ENCODE measurements around the gene APOL5. TPM values are rescaled to one million over a fixed set of nuclear protein-coding genes. Genes with fewer than 3 reads are reported as not detected.

APOL5 gene
- total and polyA plus RNA-seq, 10 of the 15 experiments (the other 5 are each of a cell fraction or from before 2014, with no cell fraction given) = not detected

DNA sequence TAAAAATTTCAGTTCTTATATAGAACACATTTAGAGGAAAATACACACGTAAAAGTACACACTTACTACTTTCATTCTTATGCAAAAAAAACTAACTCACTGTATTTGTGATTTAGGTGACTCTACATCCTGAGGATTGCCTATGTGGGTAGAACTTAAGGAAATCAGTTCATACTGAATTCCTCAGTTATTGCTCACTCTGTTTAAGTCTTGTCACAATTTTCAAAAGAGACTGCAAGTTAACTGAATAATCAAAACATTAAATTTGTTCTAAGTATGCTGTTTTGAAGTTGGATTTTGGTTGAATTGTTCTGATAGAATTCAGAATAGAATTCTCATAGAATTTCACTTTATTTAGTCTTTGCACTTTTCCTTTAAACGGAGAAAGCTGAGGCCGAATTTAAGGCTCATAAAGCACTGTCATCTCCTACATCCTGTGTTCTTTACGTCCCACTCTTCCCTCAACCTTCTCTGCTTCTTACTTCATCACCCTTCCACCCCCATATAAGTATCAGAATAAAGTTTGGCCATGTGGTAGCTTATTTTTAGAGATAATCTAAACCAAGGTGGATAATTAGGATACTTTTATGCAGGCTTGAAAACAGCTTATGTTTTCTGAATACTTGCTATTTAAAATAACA, 59.8 kb downstream of the APOL5 start:
- Histone ChIP-seq H3K4me2 (ENCODE audit: control insufficient read depth, insufficient read depth) (no peak overlapping the region), H3K9ac (ENCODE audit: control insufficient read depth, insufficient read depth, low read length) (no peak overlapping the region), H3K4me3 (no peak overlapping the region), H2AFZ (ENCODE audit: control insufficient read depth, low read depth, low read length) (no peak overlapping the region), H3K79me2 (ENCODE audit: control insufficient read depth, insufficient read depth, low read length) (no peaks in the 10 kb centered on the region), H3K9me3 (replicated peaks; ENCODE audit: control insufficient read depth, insufficient read depth, low read length) (no peaks in the 10 kb centered on the region), H3K27ac (ENCODE audit: control insufficient read depth, insufficient read depth) (no peak overlapping the region), H3K27me3 (replicated peaks in 1 of 2; ENCODE audit: control insufficient read depth in 2 of 2, insufficient read depth in 2 of 2, low read length in 1 of 2) (peaks cover 0 to 4% of the 10 kb centered on the region in 2 experiments; a peak in 1 of 4 replicates), H3K36me3 (ENCODE audit: control insufficient read depth in 2 of 2, insufficient read depth in 2 of 2, low read length in 1 of 2) (no peaks in the 10 kb centered on the region), H4K20me1 (ENCODE audit: control insufficient read depth, insufficient read depth) (no peaks in the 10 kb centered on the region), H3K4me1 (ENCODE audit: control insufficient read depth, insufficient read depth, low read length) (no peaks in the 10 kb centered on the region)
- ChIA-PET CTCF (no interaction called here), SMC1A (ENCODE audit: uncharacterized antibody, unreplicated experiment) (no interaction called here), RAD21 (ENCODE audit: unreplicated experiment) (interaction anchor here (0.7 kb wide), 1 partner anchor 63 kb away, joined by 3 read pairs; no protein-coding TSS in a partner anchor), POLR2A (no interaction called here)
- BruUV-seq (replicated peaks) = no TSS peak
- no peak for DNase-seq (ENCODE audit: low read depth, low spot score)
- intact Hi-C loops (cut with micrococcal nuclease; ENCODE audit: unreplicated experiment) (no loop called here), in situ Hi-C loops (cut with MboI) (no loop called here)
- TF ChIP-seq RBBP5 (conservative IDR thresholded peaks at IDR 0.05) (no peak), STAT3 (IDR thresholded peaks at IDR 0.05; ENCODE audit: low read depth, low read length) (no peak), FOS (IDR thresholded peaks at IDR 0.05; ENCODE audit: borderline replicate concordance, extremely low read depth, insufficient read length) (no peak), NR2C2 (IDR thresholded peaks at IDR 0.05; ENCODE audit: borderline replicate concordance, control insufficient read depth, insufficient read length, low read depth) (no peak), ZNF384 (IDR thresholded peaks at IDR 0.05; ENCODE audit: borderline replicate concordance, low read depth, low read length) (no peak), BMI1 (IDR thresholded peaks at IDR 0.05; ENCODE audit: borderline replicate concordance) (no peak)
- TF ChIP-seq, protein P1, sequence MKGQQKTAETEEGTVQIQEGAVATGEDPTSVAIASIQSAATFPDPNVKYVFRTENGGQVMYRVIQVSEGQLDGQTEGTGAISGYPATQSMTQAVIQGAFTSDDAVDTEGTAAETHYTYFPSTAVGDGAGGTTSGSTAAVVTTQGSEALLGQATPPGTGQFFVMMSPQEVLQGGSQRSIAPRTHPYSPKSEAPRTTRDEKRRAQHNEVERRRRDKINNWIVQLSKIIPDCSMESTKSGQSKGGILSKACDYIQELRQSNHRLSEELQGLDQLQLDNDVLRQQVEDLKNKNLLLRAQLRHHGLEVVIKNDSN (IDR thresholded peaks at IDR 0.05; ENCODE audit: borderline replicate concordance, extremely low read length, insufficient read depth, low read depth, low read length) = no peak
- FAIRE-seq = no peak
- WGBS (ENCODE audit: insufficient coverage, insufficient replicate concordance, low lambda C conversion rate, missing lambda C conversion rate) = 16% methylated on average over 4 of the region's 4 CpGs
- no peak for ATAC-seq

Other genes starting within 250 kb of the APOL5 start
- not detected in 2 replicates for gene RASD2, start 177.0 kb upstream of the APOL5 start, total RNA-seq (2014; rRNA removed)
- not detected in 2 replicates for gene RASD2, start 177.0 kb upstream of the APOL5 start, total RNA-seq (2014; rRNA removed; fragmentation: Illumina TruSeq; extraction: Trizol)
- gene RASD2, start 177.0 kb upstream of the APOL5 start, total RNA-seq (2021) = not detected in 2 replicates
- gene RASD2, start 177.0 kb upstream of the APOL5 start, polyA plus RNA-seq (2011; rRNA removed) = 0.03 TPM in 1 of 2 replicates, not detected in the other
- not detected in 2 replicates for gene RASD2, start 177.0 kb upstream of the APOL5 start, polyA plus RNA-seq (2014; fragmentation: Illumina TruSeq; extraction: Trizol)
- gene RASD2, start 177.0 kb upstream of the APOL5 start, polyA plus RNA-seq (2014; fragmentation: Nextera tagmentation; extraction: Ambion mirVana) = not detected
- not detected in 2 replicates for gene RASD2, start 177.0 kb upstream of the APOL5 start, polyA plus RNA-seq (2014; rRNA removed)
- not detected for gene RASD2, start 177.0 kb upstream of the APOL5 start, polyA plus RNA-seq (2016; fragmentation: Nextera tagmentation; extraction: Ambion mirVana)
- gene MB, start 100.5 kb upstream of the APOL5 start, total RNA-seq (2014; rRNA removed) = 0.16 and 0.23 TPM in 2 replicates
- 0.31 TPM in 1 of 2 replicates, not detected in the other for gene MB, start 100.5 kb upstream of the APOL5 start, total RNA-seq (2014; rRNA removed; fragmentation: Illumina TruSeq; extraction: Trizol)
- 0.41 TPM in 1 of 2 replicates, not detected in the other for gene MB, start 100.5 kb upstream of the APOL5 start, total RNA-seq (2021)
- 0.19 and 0.33 TPM in 2 replicates for gene MB, start 100.5 kb upstream of the APOL5 start, polyA plus RNA-seq (2011; rRNA removed)
- gene MB, start 100.5 kb upstream of the APOL5 start, polyA plus RNA-seq (2014; fragmentation: Illumina TruSeq; extraction: Trizol) = 0.15 TPM in 1 of 2 replicates, not detected in the other
- gene MB, start 100.5 kb upstream of the APOL5 start, polyA plus RNA-seq (2014; fragmentation: Nextera tagmentation; extraction: Ambion mirVana) = under 1 TPM in 1 of 2 experiments, not detected in 1; 0.09 TPM
- 0.18 and 0.24 TPM in 2 replicates for gene MB, start 100.5 kb upstream of the APOL5 start, polyA plus RNA-seq (2014; rRNA removed)
- not detected for gene MB, start 100.5 kb upstream of the APOL5 start, polyA plus RNA-seq (2016; fragmentation: Nextera tagmentation; extraction: Ambion mirVana)
- 20.7 and 26.0 TPM in 2 replicates for gene APOL6, start 69.4 kb upstream of the APOL5 start, total RNA-seq (2014; rRNA removed)
- 22.9 and 23.0 TPM in 2 replicates for gene APOL6, start 69.4 kb upstream of the APOL5 start, total RNA-seq (2014; rRNA removed; fragmentation: Illumina TruSeq; extraction: Trizol)
- 16.2 and 16.9 TPM in 2 replicates for gene APOL6, start 69.4 kb upstream of the APOL5 start, total RNA-seq (2021)
- gene APOL6, start 69.4 kb upstream of the APOL5 start, polyA plus RNA-seq (2011; rRNA removed) = 10.4 and 13.7 TPM in 2 replicates
- gene APOL6, start 69.4 kb upstream of the APOL5 start, polyA plus RNA-seq (2014; fragmentation: Illumina TruSeq; extraction: Trizol) = 13.2 and 15.9 TPM in 2 replicates
- 1 to 10 TPM; 4.3 to 6.7 TPM for gene APOL6, start 69.4 kb upstream of the APOL5 start, polyA plus RNA-seq (2014; fragmentation: Nextera tagmentation; extraction: Ambion mirVana)
- gene APOL6, start 69.4 kb upstream of the APOL5 start, polyA plus RNA-seq (2014; rRNA removed) = 7.3 and 8.2 TPM in 2 replicates
- gene APOL6, start 69.4 kb upstream of the APOL5 start, polyA plus RNA-seq (2016; fragmentation: Nextera tagmentation; extraction: Ambion mirVana) = 1 to 10 TPM; 5.7 to 6.4 TPM

All from GM12878 (cell line).